Tibial nerve (tissue), 4 donors: Measurements from ENCODE around the gene HPSE2.

ENCODE experiments used
- EP300 ChIP-seq, 2 donors: sonication (generic); formaldehyde crosslinking; IDR thresholded peaks; one replicate each; pipeline ENCODE4 v1.6.1; 2017; ENCODE audit warnings: antibody characterized with exemption in 2 of 2, mild to moderate bottlenecking in 1 of 2
- TF ChIP-seq, protein P1 (sequence below), 5 experiments: fragments of 200-600 bp in 3 of 5; fragments of 450-650 bp in 2 of 5; sonication (generic) in 3 of 5; IDR thresholded peaks; one replicate each; pipeline ENCODE4 v1.5.1; 2016 to 2019; ENCODE audit warnings: antibody characterized with exemption in 5 of 5, mild to moderate bottlenecking in 3 of 5, moderate library complexity in 2 of 5

- TF ChIP-seq, protein P1, sequence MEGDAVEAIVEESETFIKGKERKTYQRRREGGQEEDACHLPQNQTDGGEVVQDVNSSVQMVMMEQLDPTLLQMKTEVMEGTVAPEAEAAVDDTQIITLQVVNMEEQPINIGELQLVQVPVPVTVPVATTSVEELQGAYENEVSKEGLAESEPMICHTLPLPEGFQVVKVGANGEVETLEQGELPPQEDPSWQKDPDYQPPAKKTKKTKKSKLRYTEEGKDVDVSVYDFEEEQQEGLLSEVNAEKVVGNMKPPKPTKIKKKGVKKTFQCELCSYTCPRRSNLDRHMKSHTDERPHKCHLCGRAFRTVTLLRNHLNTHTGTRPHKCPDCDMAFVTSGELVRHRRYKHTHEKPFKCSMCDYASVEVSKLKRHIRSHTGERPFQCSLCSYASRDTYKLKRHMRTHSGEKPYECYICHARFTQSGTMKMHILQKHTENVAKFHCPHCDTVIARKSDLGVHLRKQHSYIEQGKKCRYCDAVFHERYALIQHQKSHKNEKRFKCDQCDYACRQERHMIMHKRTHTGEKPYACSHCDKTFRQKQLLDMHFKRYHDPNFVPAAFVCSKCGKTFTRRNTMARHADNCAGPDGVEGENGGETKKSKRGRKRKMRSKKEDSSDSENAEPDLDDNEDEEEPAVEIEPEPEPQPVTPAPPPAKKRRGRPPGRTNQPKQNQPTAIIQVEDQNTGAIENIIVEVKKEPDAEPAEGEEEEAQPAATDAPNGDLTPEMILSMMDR (IDR thresholded peaks at IDR 0.05) = no peak
- no peak for TF ChIP-seq EP300 (IDR thresholded peaks at IDR 0.05)
These were observed 575.7 kb downstream of the HPSE2 start for GRCh38 chr10:98659951-98660350.
